ENCODE data around the gene CCDC127. TPM values are rescaled to one million over a fixed set of nuclear protein-coding genes. Genes with fewer than 3 reads are reported as not detected.

Gene CCDC127
- total and polyA plus RNA-seq, 2 experiments from 2014 or later: 11.3 to 19.3 TPM

- no peak for TF ChIP-seq CTCF (IDR thresholded peaks at IDR 0.05; ENCODE audit: low read depth, low read length)
- DNase-seq (ENCODE audit: low read depth in 1 of 2, low spot score in 1 of 2): no peak
- no peaks in the 10 kb centered on the region for H3K9me3 ChIP-seq (ENCODE audit: low read depth)
- H3K36me3 ChIP-seq: no peaks in the 10 kb centered on the region
- no peaks in the 10 kb centered on the region for H3K4me1 ChIP-seq (ENCODE audit: low read depth)
- no peak overlapping the region for H3K4me3 ChIP-seq
- no peak overlapping the region for H3K27ac ChIP-seq
- no peaks in the 10 kb centered on the region for H3K27me3 ChIP-seq
Measured at GRCh38 chr5:162190-162564, 55.8 kb downstream of the CCDC127 start.

- TF ChIP-seq CTCF (IDR thresholded peaks at IDR 0.05; ENCODE audit: low read depth, low read length): no peak
- no peaks in the 10 kb centered on the region for H3K4me1 ChIP-seq (ENCODE audit: low read depth)
- H3K9me3 ChIP-seq (ENCODE audit: low read depth): no peaks in the 10 kb centered on the region
- no peaks in the 10 kb centered on the region for H3K27me3 ChIP-seq
- H3K4me3 ChIP-seq: no peak overlapping the region
- no peaks in the 10 kb centered on the region for H3K36me3 ChIP-seq
- no peak overlapping the region for H3K27ac ChIP-seq
- DNase-seq (ENCODE audit: low read depth in 1 of 2, low spot score in 1 of 2): no peak
Measured at GRCh38 chr5:161803-162110, 56.2 kb downstream of the CCDC127 start.

GRCh38 chr5:160921-161802, 56.8 kb downstream of the CCDC127 start:
- H3K4me1 ChIP-seq (ENCODE audit: low read depth): no peaks in the 10 kb centered on the region
- no peaks in the 10 kb centered on the region for H3K36me3 ChIP-seq
- H3K27me3 ChIP-seq: no peaks in the 10 kb centered on the region
- no peak for DNase-seq (ENCODE audit: low read depth in 1 of 2, low spot score in 1 of 2)
- H3K27ac ChIP-seq: no peak overlapping the region
- TF ChIP-seq CTCF (IDR thresholded peaks at IDR 0.05; ENCODE audit: low read depth, low read length): no peak
- H3K9me3 ChIP-seq (ENCODE audit: low read depth): no peaks in the 10 kb centered on the region
- no peak overlapping the region for H3K4me3 ChIP-seq

GRCh38 chr5:160173-160510, 57.8 kb downstream of the CCDC127 start:
- H3K9me3 ChIP-seq (ENCODE audit: low read depth): no peaks in the 10 kb centered on the region
- no peak for TF ChIP-seq CTCF (IDR thresholded peaks at IDR 0.05; ENCODE audit: low read depth, low read length)
- H3K4me1 ChIP-seq (ENCODE audit: low read depth): no peaks in the 10 kb centered on the region
- H3K4me3 ChIP-seq: no peak overlapping the region
- no peaks in the 10 kb centered on the region for H3K27me3 ChIP-seq
- peak in 1 of 2 donors; percentile 9 for DNase-seq (ENCODE audit: low read depth in 1 of 2, low spot score in 1 of 2)
- peaks cover 2% of the 10 kb centered on the region for H3K36me3 ChIP-seq
- H3K27ac ChIP-seq: no peak overlapping the region

- H3K27ac ChIP-seq: no peak overlapping the region
Measured at GRCh38 chr5:159448-160172, 58.3 kb downstream of the CCDC127 start.

More at GRCh38 chr5:159448-160172, 58.3 kb downstream of the CCDC127 start:
- no peak for TF ChIP-seq CTCF (IDR thresholded peaks at IDR 0.05; ENCODE audit: low read depth, low read length)
- H3K27me3 ChIP-seq: no peaks in the 10 kb centered on the region
- no peaks in the 10 kb centered on the region for H3K9me3 ChIP-seq (ENCODE audit: low read depth)
- H3K4me3 ChIP-seq: no peak overlapping the region
- H3K36me3 ChIP-seq: peaks cover 3% of the 10 kb centered on the region
- H3K4me1 ChIP-seq (ENCODE audit: low read depth): no peaks in the 10 kb centered on the region
- DNase-seq (ENCODE audit: low read depth in 1 of 2, low spot score in 1 of 2): peak in 1 of 2 donors; percentile 51
